Amniotic epithelial cell (primary cell): ENCODE results near the gene SMPX.

Experiments
- DNase-seq: peaks from one replicate; pipeline ENCODE4 v3.0.0-alpha.2; 2010; ENCODE audit warnings: low read depth

SMPX gene

GRCh38 chrX:21711129-21711847 is 46.6 kb downstream of the SMPX start:
- no peak for DNase-seq

- no peak for DNase-seq
These were observed 49.8 kb downstream of the SMPX start for GRCh38 chrX:21708116-21708515.

- DNase-seq, result no peak
These were observed 52.7 kb downstream of the SMPX start for GRCh38 chrX:21705225-21705624.

GRCh38 chrX:21702725-21703124 is 55.2 kb downstream of the SMPX start:
- no peak for DNase-seq

GRCh38 chrX:21700967-21701366 is 56.9 kb downstream of the SMPX start:
- no peak for DNase-seq

GRCh38 chrX:21700275-21700674 is 57.6 kb downstream of the SMPX start:
- no peak for DNase-seq

GRCh38 chrX:21699136-21699535 is 58.8 kb downstream of the SMPX start:
- DNase-seq, result no peak

- no peak for DNase-seq
These were observed 59.6 kb downstream of the SMPX start for GRCh38 chrX:21698272-21698671.

GRCh38 chrX:21691512-21692018 is 66.4 kb downstream of the SMPX start:
- DNase-seq, result no peak

GRCh38 chrX:21683941-21684340 is 74.0 kb downstream of the SMPX start:
- DNase-seq, result peak; percentile 62

GRCh38 chrX:21678048-21678612 is 79.8 kb downstream of the SMPX start:
- DNase-seq, result no peak

GRCh38 chrX:21675931-21676330 is 82.0 kb downstream of the SMPX start:
- no peak for DNase-seq

GRCh38 chrX:21674430-21675186 is 83.3 kb downstream of the SMPX start:
- DNase-seq, result no peak

GRCh38 chrX:21666679-21667078 is 91.2 kb downstream of the SMPX start:
- DNase-seq, result peak; percentile 32

GRCh38 chrX:21666252-21666651 is 91.7 kb downstream of the SMPX start:
- DNase-seq, result no peak

- DNase-seq, result no peak
These were observed 95.2 kb downstream of the SMPX start for GRCh38 chrX:21662761-21663160.

GRCh38 chrX:21661316-21661715 is 96.6 kb downstream of the SMPX start:
- DNase-seq, result no peak

GRCh38 chrX:21660156-21660555 is 97.8 kb downstream of the SMPX start:
- no peak for DNase-seq

GRCh38 chrX:21659320-21659719 is 98.6 kb downstream of the SMPX start:
- DNase-seq, result no peak

- no peak for DNase-seq
These were observed 99.2 kb downstream of the SMPX start for GRCh38 chrX:21658746-21659145.

- no peak for DNase-seq
These were observed 99.7 kb downstream of the SMPX start, which contains the start of gene KLHL34 for GRCh38 chrX:21658152-21658737. Gene KLHL34, minus strand, starts transcription at chrX:21658330. Its CDS starts 542 bp downstream, at chrX:21657788.

- no peak for DNase-seq
These were observed 100.4 kb downstream of the SMPX start for GRCh38 chrX:21657318-21658151.
